ENCODE results near the gene RAB11B. TPM values are rescaled to one million over a fixed set of nuclear protein-coding genes. Genes with fewer than 3 reads are reported as not detected.

Gene RAB11B
- total and polyA plus RNA-seq, 4 donors: 27.3 to 91.2 (median 45.0) TPM

DNA sequence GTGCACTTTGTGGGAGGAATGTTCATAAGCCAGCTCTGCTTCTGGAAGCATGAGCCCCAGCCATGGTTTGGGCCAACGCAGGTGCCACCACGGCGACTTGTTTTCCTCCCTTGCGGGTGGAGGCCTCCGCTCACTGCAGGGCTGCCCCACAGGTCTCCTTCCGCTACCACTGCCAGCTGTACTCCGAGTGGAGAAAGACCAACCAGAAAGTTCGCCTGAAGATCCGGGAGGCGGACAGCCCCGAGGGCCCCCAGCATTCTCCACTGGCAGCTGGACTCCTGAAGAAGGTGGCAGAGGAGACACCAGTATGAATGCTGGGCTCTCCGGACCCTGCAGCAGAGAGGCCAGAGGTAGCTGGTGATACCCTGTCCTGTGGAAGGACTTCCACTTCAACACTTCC, 48.1 kb downstream of the RAB11B start:
- H3K27ac ChIP-seq (ENCODE audit: low read depth in 1 of 2, low read length in 2 of 2): no peak overlapping the region
- H3K9ac ChIP-seq (ENCODE audit: low read depth in 1 of 2, low read length in 2 of 2): no peak overlapping the region
- 98% methylated on average over 12 of the region's 12 CpGs for WGBS
- no peaks in the 10 kb centered on the region for H3K9me3 ChIP-seq (ENCODE audit: control insufficient read depth in 4 of 4, low read length in 3 of 4)
- no peak overlapping the region for H3K4me3 ChIP-seq (ENCODE audit: low read depth in 1 of 3, low read length in 3 of 3)
- peaks cover 0 to 9% (median 1%) of the 10 kb centered on the region in 4 donors for H3K36me3 ChIP-seq (ENCODE audit: control insufficient read depth in 4 of 4, insufficient read depth in 3 of 4, low read depth in 1 of 4, low read length in 3 of 4)
- no peak for DNase-seq (ENCODE audit: low spot score)
- peaks cover 0 to 3% (median 1%) of the 10 kb centered on the region in 4 donors for H3K4me1 ChIP-seq (ENCODE audit: control insufficient read depth in 4 of 4, insufficient read depth in 4 of 4, low read length in 3 of 4)
- TF ChIP-seq RXRA (IDR thresholded peaks at IDR 0.05): no peak
- no peak for TF ChIP-seq NR2F2 (IDR thresholded peaks at IDR 0.05)
- no peak for TF ChIP-seq RAD21 (IDR thresholded peaks at IDR 0.05)
- no peak for TF ChIP-seq SP1 (IDR thresholded peaks at IDR 0.05)
- TF ChIP-seq, protein P1, sequence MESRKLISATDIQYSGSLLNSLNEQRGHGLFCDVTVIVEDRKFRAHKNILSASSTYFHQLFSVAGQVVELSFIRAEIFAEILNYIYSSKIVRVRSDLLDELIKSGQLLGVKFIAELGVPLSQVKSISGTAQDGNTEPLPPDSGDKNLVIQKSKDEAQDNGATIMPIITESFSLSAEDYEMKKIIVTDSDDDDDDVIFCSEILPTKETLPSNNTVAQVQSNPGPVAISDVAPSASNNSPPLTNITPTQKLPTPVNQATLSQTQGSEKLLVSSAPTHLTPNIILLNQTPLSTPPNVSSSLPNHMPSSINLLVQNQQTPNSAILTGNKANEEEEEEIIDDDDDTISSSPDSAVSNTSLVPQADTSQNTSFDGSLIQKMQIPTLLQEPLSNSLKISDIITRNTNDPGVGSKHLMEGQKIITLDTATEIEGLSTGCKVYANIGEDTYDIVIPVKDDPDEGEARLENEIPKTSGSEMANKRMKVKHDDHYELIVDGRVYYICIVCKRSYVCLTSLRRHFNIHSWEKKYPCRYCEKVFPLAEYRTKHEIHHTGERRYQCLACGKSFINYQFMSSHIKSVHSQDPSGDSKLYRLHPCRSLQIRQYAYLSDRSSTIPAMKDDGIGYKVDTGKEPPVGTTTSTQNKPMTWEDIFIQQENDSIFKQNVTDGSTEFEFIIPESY (IDR thresholded peaks at IDR 0.05): no peak
- no peak for TF ChIP-seq FOXA2 (IDR thresholded peaks at IDR 0.05)
- no peak for TF ChIP-seq HNF4A (conservative IDR thresholded peaks at IDR 0.05)
- TF ChIP-seq, protein P2, sequence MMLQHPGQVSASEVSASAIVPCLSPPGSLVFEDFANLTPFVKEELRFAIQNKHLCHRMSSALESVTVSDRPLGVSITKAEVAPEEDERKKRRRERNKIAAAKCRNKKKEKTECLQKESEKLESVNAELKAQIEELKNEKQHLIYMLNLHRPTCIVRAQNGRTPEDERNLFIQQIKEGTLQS (IDR thresholded peaks at IDR 0.05): no peak
- no peaks in the 10 kb centered on the region for H3K27me3 ChIP-seq (ENCODE audit: control insufficient read depth in 4 of 4, insufficient read depth in 4 of 4, low read length in 3 of 4)

DNA sequence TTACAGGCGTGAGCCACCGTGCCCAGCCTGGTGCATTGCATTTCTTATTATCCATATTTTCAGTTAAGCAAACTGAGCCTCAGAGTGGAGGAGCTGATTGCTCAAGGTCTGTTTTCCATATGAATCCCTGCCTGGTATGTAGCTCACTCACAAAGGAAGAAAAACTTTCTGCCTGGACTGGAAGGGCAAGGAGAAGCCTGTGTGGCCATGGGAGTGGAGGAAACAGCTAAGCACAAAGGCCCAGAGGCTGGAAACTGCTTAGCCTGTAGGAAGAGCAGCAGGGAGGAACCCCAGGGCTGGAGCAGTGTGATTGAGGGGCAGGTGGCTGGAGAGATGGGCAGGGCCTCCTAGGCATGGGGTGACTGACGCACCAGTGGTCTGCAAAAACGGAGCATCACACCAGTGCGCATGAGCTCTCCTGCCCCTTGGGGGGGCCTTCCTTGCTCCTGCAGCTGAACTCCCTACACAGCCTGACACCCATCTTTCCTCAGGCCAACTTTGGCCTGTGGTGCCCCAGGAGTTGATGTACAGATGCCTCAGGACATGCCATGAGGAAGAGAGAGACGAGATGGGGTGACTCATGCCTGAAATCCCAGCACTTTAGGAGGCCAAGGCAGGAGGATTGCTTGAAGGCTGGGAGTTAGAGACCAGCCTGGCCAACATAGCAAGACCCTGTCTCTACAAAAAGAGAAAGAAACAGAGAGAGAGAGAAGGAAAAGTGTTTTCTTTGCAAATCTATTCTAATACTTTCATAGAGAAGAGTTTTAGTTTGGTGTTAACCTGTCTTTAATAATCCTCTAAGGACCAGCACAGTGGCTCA, 51.8 kb downstream of the RAB11B start:
- H3K36me3 ChIP-seq (ENCODE audit: control insufficient read depth in 4 of 4, insufficient read depth in 3 of 4, low read depth in 1 of 4, low read length in 3 of 4): peaks cover 0 to 9% (median 3%) of the 10 kb centered on the region in 4 donors
- TF ChIP-seq TAF1 (conservative IDR thresholded peaks at IDR 0.05) (no peak), FOXA2 (IDR thresholded peaks at IDR 0.05) (no peak), RXRA (IDR thresholded peaks at IDR 0.05) (no peak), GABPA (IDR thresholded peaks at IDR 0.05 in 1 of 2, conservative IDR thresholded peaks at IDR 0.05 in 1 of 2) (no peak), JUND (IDR thresholded peaks at IDR 0.05) (no peak), NR2F2 (IDR thresholded peaks at IDR 0.05) (no peak), YY1 (IDR thresholded peaks at IDR 0.05) (no peak), FOXA1 (IDR thresholded peaks at IDR 0.05) (no peak), RAD21 (IDR thresholded peaks at IDR 0.05) (no peak), SP1 (IDR thresholded peaks at IDR 0.05) (no peak), EGR1 (IDR thresholded peaks at IDR 0.05; ENCODE audit: low read depth in 2 of 2) (no peak), HNF4G (IDR thresholded peaks at IDR 0.05) (no peak)
- TF ChIP-seq, protein P2 (IDR thresholded peaks at IDR 0.05): no peak
- TF ChIP-seq, protein P1 (IDR thresholded peaks at IDR 0.05): no peak
- TF ChIP-seq, protein P3, sequence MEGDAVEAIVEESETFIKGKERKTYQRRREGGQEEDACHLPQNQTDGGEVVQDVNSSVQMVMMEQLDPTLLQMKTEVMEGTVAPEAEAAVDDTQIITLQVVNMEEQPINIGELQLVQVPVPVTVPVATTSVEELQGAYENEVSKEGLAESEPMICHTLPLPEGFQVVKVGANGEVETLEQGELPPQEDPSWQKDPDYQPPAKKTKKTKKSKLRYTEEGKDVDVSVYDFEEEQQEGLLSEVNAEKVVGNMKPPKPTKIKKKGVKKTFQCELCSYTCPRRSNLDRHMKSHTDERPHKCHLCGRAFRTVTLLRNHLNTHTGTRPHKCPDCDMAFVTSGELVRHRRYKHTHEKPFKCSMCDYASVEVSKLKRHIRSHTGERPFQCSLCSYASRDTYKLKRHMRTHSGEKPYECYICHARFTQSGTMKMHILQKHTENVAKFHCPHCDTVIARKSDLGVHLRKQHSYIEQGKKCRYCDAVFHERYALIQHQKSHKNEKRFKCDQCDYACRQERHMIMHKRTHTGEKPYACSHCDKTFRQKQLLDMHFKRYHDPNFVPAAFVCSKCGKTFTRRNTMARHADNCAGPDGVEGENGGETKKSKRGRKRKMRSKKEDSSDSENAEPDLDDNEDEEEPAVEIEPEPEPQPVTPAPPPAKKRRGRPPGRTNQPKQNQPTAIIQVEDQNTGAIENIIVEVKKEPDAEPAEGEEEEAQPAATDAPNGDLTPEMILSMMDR (IDR thresholded peaks at IDR 0.05; ENCODE audit: low read depth, low read length, missing input control): no peak
- TF ChIP-seq, protein P4, sequence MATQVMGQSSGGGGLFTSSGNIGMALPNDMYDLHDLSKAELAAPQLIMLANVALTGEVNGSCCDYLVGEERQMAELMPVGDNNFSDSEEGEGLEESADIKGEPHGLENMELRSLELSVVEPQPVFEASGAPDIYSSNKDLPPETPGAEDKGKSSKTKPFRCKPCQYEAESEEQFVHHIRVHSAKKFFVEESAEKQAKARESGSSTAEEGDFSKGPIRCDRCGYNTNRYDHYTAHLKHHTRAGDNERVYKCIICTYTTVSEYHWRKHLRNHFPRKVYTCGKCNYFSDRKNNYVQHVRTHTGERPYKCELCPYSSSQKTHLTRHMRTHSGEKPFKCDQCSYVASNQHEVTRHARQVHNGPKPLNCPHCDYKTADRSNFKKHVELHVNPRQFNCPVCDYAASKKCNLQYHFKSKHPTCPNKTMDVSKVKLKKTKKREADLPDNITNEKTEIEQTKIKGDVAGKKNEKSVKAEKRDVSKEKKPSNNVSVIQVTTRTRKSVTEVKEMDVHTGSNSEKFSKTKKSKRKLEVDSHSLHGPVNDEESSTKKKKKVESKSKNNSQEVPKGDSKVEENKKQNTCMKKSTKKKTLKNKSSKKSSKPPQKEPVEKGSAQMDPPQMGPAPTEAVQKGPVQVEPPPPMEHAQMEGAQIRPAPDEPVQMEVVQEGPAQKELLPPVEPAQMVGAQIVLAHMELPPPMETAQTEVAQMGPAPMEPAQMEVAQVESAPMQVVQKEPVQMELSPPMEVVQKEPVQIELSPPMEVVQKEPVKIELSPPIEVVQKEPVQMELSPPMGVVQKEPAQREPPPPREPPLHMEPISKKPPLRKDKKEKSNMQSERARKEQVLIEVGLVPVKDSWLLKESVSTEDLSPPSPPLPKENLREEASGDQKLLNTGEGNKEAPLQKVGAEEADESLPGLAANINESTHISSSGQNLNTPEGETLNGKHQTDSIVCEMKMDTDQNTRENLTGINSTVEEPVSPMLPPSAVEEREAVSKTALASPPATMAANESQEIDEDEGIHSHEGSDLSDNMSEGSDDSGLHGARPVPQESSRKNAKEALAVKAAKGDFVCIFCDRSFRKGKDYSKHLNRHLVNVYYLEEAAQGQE (IDR thresholded peaks at IDR 0.05): no peak
- TF ChIP-seq, protein P5, sequence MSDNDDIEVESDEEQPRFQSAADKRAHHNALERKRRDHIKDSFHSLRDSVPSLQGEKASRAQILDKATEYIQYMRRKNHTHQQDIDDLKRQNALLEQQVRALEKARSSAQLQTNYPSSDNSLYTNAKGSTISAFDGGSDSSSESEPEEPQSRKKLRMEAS (IDR thresholded peaks at IDR 0.05): no peak
- no peak overlapping the region for H3K27ac ChIP-seq (ENCODE audit: low read depth in 1 of 2, low read length in 2 of 2)
- H3K4me1 ChIP-seq (ENCODE audit: control insufficient read depth in 4 of 4, insufficient read depth in 4 of 4, low read length in 3 of 4): peaks cover 1 to 14% (median 11%) of the 10 kb centered on the region in 4 donors
- no peak overlapping the region for H3K4me3 ChIP-seq (ENCODE audit: low read depth in 1 of 3, low read length in 3 of 3)
- no peaks in the 10 kb centered on the region for H3K9me3 ChIP-seq (ENCODE audit: control insufficient read depth in 4 of 4, low read length in 3 of 4)
- no peak overlapping the region for H3K9ac ChIP-seq (ENCODE audit: low read depth in 1 of 2, low read length in 2 of 2)
- DNase-seq (ENCODE audit: low spot score): no peak
- no peaks in the 10 kb centered on the region for H3K27me3 ChIP-seq (ENCODE audit: control insufficient read depth in 4 of 4, insufficient read depth in 4 of 4, low read length in 3 of 4)
- WGBS: 91% methylated on average over 6 of the region's 6 CpGs
